Smooth muscle cell (in vitro differentiated cells): ENCODE data around the gene INHBC. TPM values are rescaled to one million over a fixed set of nuclear protein-coding genes. Genes with fewer than 3 reads are reported as not detected.

Experiments used
- DNase-seq: peaks from one replicate; lab custom pipeline; 2025; ENCODE audit not compliant: unreplicated experiment; lab: John Stamatoyannopoulos, UW
- H2AFZ ChIP-seq: fragments of 200-600 bp; sonication (generic); 2 replicates; pipeline ENCODE4 v1.6.0; 2016; ENCODE audit warnings: antibody characterized with exemption, low read depth, mild to moderate bottlenecking
- H3F3A ChIP-seq: fragments of 200-600 bp; sonication (generic); 2 replicates; pipeline ENCODE4 v1.6.0; 2017; ENCODE audit warnings: antibody characterized with exemption, low read depth
- H3K27ac ChIP-seq: fragments of 200-600 bp; sonication (generic); 2 replicates; pipeline ENCODE4 v1.5.1; 2016; ENCODE audit warnings: low read depth, mild to moderate bottlenecking
- H3K27me3 ChIP-seq: fragments of 200-600 bp; sonication (generic); 2 replicates; pipeline ENCODE4 v1.6.1; 2016; ENCODE audit warnings: low read depth, mild to moderate bottlenecking
- H3K36me3 ChIP-seq: fragments of 200-600 bp; sonication (generic); 2 replicates; pipeline ENCODE4 v1.5.1; 2016; ENCODE audit warnings: low read depth
- H3K4me1 ChIP-seq: fragments of 200-600 bp; sonication (generic); 2 replicates; pipeline ENCODE4 v1.5.1; 2016; ENCODE audit warnings: low read depth
- H3K4me2 ChIP-seq: fragments of 200-600 bp; sonication (generic); 2 replicates; pipeline ENCODE4 v1.6.0; 2016; ENCODE audit warnings: mild to moderate bottlenecking
- H3K4me3 ChIP-seq: fragments of 200-600 bp; sonication (generic); 2 replicates; pipeline ENCODE4 v1.5.1; 2016; ENCODE audit warnings: mild to moderate bottlenecking
- H3K79me2 ChIP-seq: fragments of 200-600 bp; sonication (generic); 2 replicates; pipeline ENCODE4 v1.6.0; 2016; ENCODE audit warnings: low read depth, mild to moderate bottlenecking
- H3K9ac ChIP-seq: fragments of 200-600 bp; sonication (generic); 2 replicates; pipeline ENCODE4 v1.6.0; 2016; ENCODE audit warnings: low read depth
- H3K9me3 ChIP-seq: fragments of 200-600 bp; sonication (generic); replicated peaks from 2 replicates; pipeline ENCODE4 v1.5.1; 2016; ENCODE audit warnings: low read depth
- H4K20me1 ChIP-seq: fragments of 200-600 bp; sonication (generic); 2 replicates; pipeline ENCODE4 v1.6.0; 2016; ENCODE audit warnings: low read depth
- WGBS: methylation state at CpG from one replicate; pipeline ENCODE4 v1.1.7; 2016; ENCODE audit warnings: low lambda C conversion rate; 5-methylcytosine and 5-hydroxymethylcytosine counted together
- polyA plus RNA-seq: library from polyadenylated mRNA; unstranded; fragments of >200 nt; fragmentation: Nextera tagmentation; extraction: Ambion mirVana; gene quantifications from 2 replicates; pipeline ENCODE4 v1.2.1, GENCODE V29; 2016
- total RNA-seq: library from RNA; depleted of rRNA; stranded (reverse); fragments of >200 nt; gene quantifications from 2 replicates; pipeline ENCODE4 v1.2.3, GENCODE V29; 2014
- TF ChIP-seq, protein P1 (sequence below): fragments of 200-600 bp; sonication (generic); IDR thresholded peaks from 2 replicates; pipeline ENCODE4 v1.5.1; 2017; ENCODE audit warnings: borderline replicate concordance, mild to moderate bottlenecking, antibody characterized with exemption; ENCODE audit not compliant: insufficient read depth, poor library complexity, severe bottlenecking

Gene INHBC
- total and polyA plus RNA-seq, 2 experiments from 2014 or later, result 0.42 TPM; not detected in 1

DNA sequence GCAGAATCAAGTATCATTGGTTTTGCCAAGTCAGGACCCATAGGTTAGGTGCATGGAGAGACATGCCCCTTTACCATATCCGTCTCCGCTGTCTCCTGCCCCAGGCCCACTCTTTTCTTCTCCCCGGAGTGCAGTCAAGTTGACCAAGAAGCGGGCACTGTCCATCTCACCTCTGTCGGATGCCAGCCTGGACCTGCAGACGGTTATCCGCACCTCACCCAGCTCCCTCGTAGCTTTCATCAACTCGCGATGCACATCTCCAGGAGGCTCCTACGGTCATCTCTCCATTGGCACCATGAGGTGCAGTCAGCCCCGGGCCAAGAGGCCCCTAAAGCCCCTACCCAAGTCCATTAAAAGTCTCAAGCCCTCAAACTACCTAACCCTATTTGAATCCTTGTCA, 30.0 kb downstream of the INHBC start:
- Histone ChIP-seq H3K4me3 (no peak overlapping the region), H3K79me2 (no peaks in the 10 kb centered on the region), H3K4me1 (peaks cover 11% of the 10 kb centered on the region), H2AFZ (no peak overlapping the region), H3F3A (peaks cover 10% of the 10 kb centered on the region), H3K9ac (no peak overlapping the region), H3K27me3 (no peaks in the 10 kb centered on the region), H4K20me1 (no peaks in the 10 kb centered on the region), H3K36me3 (no peaks in the 10 kb centered on the region), H3K9me3 (no peaks in the 10 kb centered on the region), H3K4me2 (no peak overlapping the region), H3K27ac (no peak overlapping the region)
- no peak for DNase-seq
- WGBS, result 99% methylated on average over 12 of the region's 12 CpGs
- TF ChIP-seq, protein P1, sequence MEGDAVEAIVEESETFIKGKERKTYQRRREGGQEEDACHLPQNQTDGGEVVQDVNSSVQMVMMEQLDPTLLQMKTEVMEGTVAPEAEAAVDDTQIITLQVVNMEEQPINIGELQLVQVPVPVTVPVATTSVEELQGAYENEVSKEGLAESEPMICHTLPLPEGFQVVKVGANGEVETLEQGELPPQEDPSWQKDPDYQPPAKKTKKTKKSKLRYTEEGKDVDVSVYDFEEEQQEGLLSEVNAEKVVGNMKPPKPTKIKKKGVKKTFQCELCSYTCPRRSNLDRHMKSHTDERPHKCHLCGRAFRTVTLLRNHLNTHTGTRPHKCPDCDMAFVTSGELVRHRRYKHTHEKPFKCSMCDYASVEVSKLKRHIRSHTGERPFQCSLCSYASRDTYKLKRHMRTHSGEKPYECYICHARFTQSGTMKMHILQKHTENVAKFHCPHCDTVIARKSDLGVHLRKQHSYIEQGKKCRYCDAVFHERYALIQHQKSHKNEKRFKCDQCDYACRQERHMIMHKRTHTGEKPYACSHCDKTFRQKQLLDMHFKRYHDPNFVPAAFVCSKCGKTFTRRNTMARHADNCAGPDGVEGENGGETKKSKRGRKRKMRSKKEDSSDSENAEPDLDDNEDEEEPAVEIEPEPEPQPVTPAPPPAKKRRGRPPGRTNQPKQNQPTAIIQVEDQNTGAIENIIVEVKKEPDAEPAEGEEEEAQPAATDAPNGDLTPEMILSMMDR, result no peak

DNA sequence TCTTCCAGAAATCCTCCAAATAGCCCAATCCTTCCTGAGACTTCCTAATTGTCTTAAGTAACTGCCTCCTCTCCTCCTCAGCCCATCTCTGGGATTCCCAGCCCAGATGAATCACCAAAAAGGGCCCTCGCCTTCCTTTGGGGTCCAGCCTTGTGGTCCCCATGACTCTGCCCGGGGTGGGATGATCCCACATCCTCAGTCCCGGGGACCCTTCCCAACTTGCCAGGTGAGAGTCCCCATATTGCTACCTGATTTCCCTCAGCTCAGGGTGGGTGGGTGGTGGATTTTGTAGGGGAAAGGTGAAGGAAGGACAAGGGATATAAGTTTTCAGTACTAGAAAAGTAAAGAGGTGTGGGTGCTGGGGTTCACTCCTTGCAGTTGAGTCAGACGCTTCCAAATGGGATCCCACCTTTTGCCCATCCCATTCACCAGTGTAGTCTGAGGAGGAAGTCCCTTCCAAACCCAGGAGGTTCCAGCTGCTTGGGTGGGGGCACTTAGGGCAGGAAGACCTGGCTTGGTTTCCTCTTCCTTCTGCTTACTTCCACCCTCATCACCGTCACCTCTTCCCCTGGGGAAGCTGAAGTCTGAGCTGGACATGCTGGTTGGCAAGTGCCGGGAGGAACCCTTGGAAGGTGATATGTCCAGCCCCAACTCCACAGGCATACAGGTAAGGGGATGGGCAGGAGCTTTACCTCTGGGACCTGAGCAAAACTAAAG, 30.6 kb downstream of the INHBC start:
- WGBS, result 90% methylated on average over 6 of the region's 6 CpGs
- Histone ChIP-seq H3K9ac (no peak overlapping the region), H3K27ac (no peak overlapping the region), H3K79me2 (no peaks in the 10 kb centered on the region), H3K9me3 (no peaks in the 10 kb centered on the region), H3K4me2 (no peak overlapping the region), H3F3A (peaks cover 8% of the 10 kb centered on the region), H3K27me3 (no peaks in the 10 kb centered on the region), H3K4me3 (no peak overlapping the region), H4K20me1 (no peaks in the 10 kb centered on the region), H3K4me1 (peaks cover 8% of the 10 kb centered on the region), H2AFZ (no peak overlapping the region), H3K36me3 (no peaks in the 10 kb centered on the region)
- TF ChIP-seq, protein P1, result no peak
- no peak for DNase-seq

GRCh38 chr12:57465747-57466505, 31.3 kb downstream of the INHBC start:
- Histone ChIP-seq H4K20me1 (no peaks in the 10 kb centered on the region), H2AFZ (no peak overlapping the region), H3K9me3 (no peaks in the 10 kb centered on the region), H3K79me2 (no peaks in the 10 kb centered on the region), H3K4me2 (no peak overlapping the region), H3K9ac (no peak overlapping the region), H3K27me3 (no peaks in the 10 kb centered on the region), H3K4me3 (no peak overlapping the region), H3K27ac (no peak overlapping the region), H3K4me1 (peaks cover under 1% of the 10 kb centered on the region), H3K36me3 (no peaks in the 10 kb centered on the region), H3F3A (peaks cover under 1% of the 10 kb centered on the region)
- 84% methylated on average over 14 of the region's 14 CpGs for WGBS
- DNase-seq, result no peak
- TF ChIP-seq, protein P1, result no peak
